HG03025 (cell line): ENCODE data around the gene RAPGEF2.
"Not testable (repeated sequence)": the region's sequence is repeated elsewhere in the genome, so short reads cannot be mapped to it uniquely, and the experiment has no call there.

Experiments used
- ATAC-seq: cut with Tn5 transposase; IDR thresholded peaks from one replicate; pipeline ENCODE4 v1.9.1; 2021; ENCODE audit warnings: mild to moderate bottlenecking, moderate library complexity; ENCODE audit not compliant: unreplicated experiment, low FRiP score

Gene RAPGEF2, protein sequence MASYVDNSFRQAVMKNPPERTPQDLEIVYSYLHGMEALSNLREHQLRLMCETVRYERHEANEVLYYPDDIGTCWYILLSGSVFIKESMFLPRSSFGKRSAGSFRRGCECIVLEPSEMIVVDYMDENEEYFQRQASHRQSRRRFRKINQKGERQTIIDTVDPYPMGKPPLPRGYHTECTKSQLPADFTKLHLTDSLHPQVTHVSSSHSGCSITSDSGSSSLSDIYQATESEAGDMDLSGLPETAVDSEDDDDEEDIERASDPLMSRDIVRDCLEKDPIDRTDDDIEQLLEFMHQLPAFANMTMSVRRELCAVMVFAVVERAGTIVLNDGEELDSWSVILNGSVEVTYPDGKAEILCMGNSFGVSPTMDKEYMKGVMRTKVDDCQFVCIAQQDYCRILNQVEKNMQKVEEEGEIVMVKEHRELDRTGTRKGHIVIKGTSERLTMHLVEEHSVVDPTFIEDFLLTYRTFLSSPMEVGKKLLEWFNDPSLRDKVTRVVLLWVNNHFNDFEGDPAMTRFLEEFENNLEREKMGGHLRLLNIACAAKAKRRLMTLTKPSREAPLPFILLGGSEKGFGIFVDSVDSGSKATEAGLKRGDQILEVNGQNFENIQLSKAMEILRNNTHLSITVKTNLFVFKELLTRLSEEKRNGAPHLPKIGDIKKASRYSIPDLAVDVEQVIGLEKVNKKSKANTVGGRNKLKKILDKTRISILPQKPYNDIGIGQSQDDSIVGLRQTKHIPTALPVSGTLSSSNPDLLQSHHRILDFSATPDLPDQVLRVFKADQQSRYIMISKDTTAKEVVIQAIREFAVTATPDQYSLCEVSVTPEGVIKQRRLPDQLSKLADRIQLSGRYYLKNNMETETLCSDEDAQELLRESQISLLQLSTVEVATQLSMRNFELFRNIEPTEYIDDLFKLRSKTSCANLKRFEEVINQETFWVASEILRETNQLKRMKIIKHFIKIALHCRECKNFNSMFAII (N-terminal part only)

GRCh38 chr4:159102622-159103383, at the start of gene RAPGEF2:
Gene RAPGEF2, plus strand, starts transcription at chr4:159103079. Its CDS starts 1,084 bp downstream, at chr4:159104163.
- peak; percentile 78 for ATAC-seq

GRCh38 chr4:159055833-159056232, 47.0 kb upstream of the RAPGEF2 start:
- no peak for ATAC-seq

- ATAC-seq = no peak
Measured at GRCh38 chr4:159060161-159060560, 42.7 kb upstream of the RAPGEF2 start.

DNA sequence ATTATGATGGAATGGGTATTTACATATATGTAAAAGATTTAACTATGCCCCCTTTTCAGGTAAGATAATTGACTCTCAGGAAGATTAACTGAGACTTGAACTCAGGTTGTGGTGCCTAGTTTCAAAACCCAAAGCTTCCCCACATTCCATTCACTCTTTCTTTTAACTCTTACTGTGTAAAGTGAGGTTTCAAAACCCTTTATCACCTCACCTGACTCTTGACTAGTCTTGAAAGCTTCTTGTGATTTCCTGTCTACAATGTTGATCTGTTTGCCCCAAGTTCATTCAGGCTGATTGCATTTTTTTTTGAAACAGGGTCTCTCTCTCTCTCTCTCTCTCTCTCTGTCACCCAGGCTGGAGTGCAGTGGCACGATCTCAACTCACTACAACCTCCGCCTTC, 40.5 kb upstream of the RAPGEF2 start:
- ATAC-seq = no peak

DNA sequence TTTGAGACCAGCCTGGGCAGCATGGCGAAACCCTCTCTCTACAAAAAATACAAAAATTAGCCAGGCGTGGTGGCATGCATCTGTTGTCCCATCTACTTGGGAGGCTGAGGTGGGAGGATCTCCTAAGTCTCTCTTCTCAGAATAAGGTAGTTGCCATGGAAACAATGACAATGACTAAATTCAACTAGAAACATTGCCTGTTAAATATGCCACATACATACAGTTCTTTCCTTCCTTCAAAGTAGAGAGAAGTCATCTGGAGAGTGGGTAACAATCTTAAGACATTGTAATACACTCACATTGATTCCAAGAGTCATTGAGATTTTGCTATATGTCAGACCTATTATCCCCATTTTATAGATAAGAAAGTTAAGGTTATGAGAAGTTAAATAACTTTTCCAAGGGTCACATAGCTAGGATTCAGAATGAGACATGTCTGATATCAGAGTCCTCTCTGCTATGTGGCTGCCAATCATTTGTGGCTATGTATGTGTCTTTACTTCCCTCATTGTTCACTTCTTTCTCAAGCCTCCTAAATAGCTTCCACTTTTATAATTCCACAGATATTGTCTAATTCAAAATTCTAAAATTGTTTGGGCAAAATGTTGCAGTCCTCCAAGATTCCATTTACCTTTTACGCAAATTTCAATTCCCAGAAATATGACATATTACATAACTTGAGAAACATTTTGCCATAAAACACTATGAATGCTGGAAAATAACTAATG, 37.2 kb upstream of the RAPGEF2 start:
- no peak for ATAC-seq

- ATAC-seq = not testable (repeated sequence)
Measured at GRCh38 chr4:159068139-159068538, 34.7 kb upstream of the RAPGEF2 start.

- no peak for ATAC-seq
Measured at GRCh38 chr4:159069922-159070321, 33.0 kb upstream of the RAPGEF2 start.

GRCh38 chr4:159070742-159071141, 32.1 kb upstream of the RAPGEF2 start:
- ATAC-seq = no peak

DNA sequence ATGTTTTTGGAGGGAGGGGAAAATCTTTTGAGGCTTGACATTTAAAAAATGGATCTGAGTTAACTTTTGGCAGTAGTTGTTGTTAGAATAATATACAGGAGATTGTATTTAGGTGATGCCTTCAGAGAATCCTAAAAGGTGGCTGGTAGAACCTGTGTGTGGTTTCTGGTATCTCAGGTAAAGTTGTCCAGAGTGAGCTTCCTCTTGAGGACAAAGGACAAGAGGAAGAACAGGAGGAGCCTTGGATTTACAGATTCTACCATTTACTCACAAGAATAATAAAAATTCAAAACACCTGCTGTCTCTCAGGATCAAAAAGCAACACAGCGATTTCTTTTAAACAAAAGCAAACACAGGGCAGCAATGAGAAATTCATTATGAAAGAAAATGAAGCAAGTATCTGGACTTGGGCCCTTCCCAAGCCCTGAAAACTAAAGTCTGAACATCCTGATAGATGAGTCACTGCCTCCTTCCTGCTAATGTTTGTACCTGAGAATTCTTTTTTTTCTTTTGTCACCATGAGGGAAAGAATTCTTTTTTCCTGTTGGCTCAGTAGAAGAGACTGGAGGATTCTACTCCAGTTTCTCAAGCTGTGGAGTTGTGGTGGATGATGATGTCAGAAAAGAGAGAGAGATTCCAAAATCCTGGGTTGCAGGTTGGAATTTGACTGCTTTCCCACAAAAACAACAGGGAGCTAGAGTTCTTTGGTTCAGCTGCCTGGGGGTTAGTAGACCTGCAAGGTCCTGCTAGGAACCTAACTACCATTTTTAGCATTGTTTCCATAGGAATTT, 31.5 kb upstream of the RAPGEF2 start:
- no peak for ATAC-seq

DNA sequence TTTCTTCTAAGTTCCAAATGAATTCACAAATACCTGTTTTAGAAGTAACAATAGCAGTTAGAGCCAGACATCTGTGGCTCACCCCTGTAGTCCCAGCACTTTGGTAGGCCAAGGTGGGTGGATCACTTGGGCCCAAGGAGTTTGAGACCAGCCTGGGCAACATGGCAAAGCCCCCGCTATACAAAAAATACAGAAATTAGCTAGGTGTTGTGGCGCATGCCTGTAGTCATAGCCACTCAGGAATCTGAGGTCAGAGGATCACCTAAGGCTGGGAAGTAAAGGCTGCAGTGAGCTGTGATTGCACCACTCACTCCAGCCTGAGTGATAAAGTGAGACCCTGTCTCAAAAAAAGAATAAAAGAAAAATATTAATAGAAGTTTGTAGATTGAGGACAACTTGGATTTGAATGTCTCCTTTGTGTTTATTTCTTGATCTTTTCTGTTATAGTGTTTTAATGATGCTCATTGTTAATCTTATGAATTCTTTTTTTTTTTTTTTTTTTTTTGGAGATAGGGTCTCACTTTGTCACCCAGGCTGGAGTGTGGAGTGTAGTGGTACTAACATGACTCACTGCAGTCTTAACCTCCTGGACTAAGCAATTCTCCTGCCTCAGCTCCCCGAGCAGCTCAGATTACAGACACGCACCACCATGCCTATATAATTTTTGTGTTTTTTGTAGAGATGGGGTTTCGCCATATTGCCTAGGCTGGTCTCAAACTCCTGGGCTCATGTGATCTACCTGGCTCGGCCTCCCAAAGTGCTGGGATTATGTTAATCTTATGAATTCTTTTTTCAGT, 30.7 kb upstream of the RAPGEF2 start:
- ATAC-seq = no peak

DNA sequence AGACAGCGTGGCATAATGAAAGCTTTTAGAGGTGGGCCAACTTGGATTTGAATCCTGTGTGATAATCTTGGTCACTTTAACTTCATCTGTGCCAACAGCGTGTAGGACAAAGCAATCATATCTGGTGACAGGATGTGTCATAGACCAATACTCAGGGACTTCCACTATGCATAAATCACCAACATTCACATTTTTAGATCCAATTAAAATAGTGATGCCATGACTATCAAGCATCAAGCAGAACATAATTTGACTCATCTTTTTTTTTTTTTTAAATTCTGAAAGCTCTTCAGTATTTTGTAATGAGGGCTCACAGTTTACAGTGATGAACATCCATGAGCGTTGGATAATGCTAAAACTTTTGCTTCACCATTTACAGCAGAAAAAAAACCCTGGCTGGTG, 27.3 kb upstream of the RAPGEF2 start:
- no peak for ATAC-seq

DNA sequence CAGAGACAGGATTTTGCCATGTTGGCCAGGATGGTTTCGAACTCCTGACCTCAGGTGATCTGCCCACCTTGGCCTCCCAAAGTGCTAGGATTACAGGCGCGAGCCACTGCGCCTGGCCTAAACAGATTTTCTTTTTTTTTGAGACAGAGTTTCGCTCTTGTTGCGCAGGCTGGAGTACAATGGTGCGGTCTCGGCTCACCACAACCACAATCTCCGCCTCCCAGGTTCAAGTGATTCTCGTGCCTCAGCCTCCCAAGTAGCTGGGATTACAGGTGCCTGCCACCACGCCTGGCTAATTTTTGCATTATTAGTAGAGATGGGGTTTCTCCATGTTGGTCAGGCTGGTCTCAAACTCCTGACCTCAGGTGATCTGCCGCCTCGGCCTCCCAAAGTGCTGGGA, 25.9 kb upstream of the RAPGEF2 start:
- ATAC-seq = not testable (repeated sequence)

- peak; percentile 97 for ATAC-seq
Measured at GRCh38 chr4:159077702-159078495, 25.0 kb upstream of the RAPGEF2 start.

GRCh38 chr4:159079074-159079473, 23.8 kb upstream of the RAPGEF2 start:
- no peak for ATAC-seq

GRCh38 chr4:159086606-159087005, 16.3 kb upstream of the RAPGEF2 start:
- no peak for ATAC-seq

- ATAC-seq = no peak
Measured at GRCh38 chr4:159090255-159090654, 12.6 kb upstream of the RAPGEF2 start.

- not testable (repeated sequence) for ATAC-seq
Measured at GRCh38 chr4:159094156-159094555, 8.7 kb upstream of the RAPGEF2 start.

DNA sequence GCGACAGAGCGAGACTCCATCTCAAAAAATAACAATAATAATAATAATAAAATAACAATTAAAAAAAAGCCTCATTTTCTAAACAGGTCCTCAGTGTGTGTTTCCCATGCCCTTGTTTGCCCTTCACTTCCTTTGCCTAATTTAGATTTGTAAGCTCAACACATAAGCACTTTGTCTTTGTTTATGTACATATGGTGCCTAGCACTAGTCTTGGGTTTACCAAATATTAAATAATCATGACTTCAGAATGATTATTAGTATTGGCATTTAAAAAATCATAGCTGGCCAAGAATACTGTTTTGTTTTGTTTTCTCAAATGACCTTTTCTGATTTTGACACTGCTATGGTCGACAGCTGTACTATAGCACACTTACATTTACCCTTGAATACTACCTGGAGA, 6.4 kb upstream of the RAPGEF2 start:
- ATAC-seq = no peak
